K562 (cell line): ENCODE results near the gene TECPR1. TPM values are rescaled to one million over a fixed set of nuclear protein-coding genes. Genes with fewer than 3 reads are reported as not detected.

Experiments used
- ATAC-seq: fragments of 200-7000 bp; cut with Tn5 transposase; 3 replicates; pipeline ENCODE4 v1.9.1; 2020; ENCODE audit warnings: moderate library complexity
- BruUV-seq: library from RNA; stranded (reverse); fragments of 400-500 nt; replicated peaks from 2 replicates; lab custom pipeline; 2021; lab: Mats Ljungman, UMichigan
- CTCF ChIA-PET: fragments of 300-600 bp; formaldehyde crosslinking; extraction: SDS; loops from one replicate; lab custom pipeline; 2021; ENCODE audit warnings: low intra/inter-chr PET ratio; lab: Yijun Ruan, JAX
- POLR2A ChIA-PET: fragments of 300-600, 350-650 bp; sonication (Branson Sonifier 250); formaldehyde crosslinking; extraction: SDS; loops from one replicate; lab custom pipeline; 2021; ENCODE audit warnings: antibody characterized with exemption, inconsistent platforms; lab: Yijun Ruan, JAX
- DNase-seq, 4 experiments: peaks; one replicate each; pipeline versions ENCODE4 v3.0.0 to v3.0.0-alpha.2; 2011 to 2018; ENCODE audit warnings: low spot score in 3 of 4, mixed read lengths in 3 of 4; ENCODE audit errors: extremely low read depth in 1 of 4
- FAIRE-seq: peaks from 2 replicates; lab custom pipeline; 2011; peaks lifted over from hg19 to GRCh38; lab: Jason Lieb, UNC
- H2AFZ ChIP-seq: 2 replicates; pipeline ENCODE4 v1.6.0; 2011; ENCODE audit warnings: low read depth, low read length, control low read depth, inconsistent platforms
- H3K27ac ChIP-seq: fragments of 200-600 bp; 3 replicates; pipeline ENCODE4 v1.8.0; 2011; ENCODE audit warnings: low read depth, mild to moderate bottlenecking, control low read depth, inconsistent platforms, low read length, moderate library complexity, mixed read lengths; ENCODE audit errors: extremely low read depth
- H3K27me3 ChIP-seq, 2 experiments: fragments of 300-600 bp in 1 of 2; 2 replicates in 1 of 2; 3 replicates in 1 of 2; pipeline versions ENCODE4 v1.6.0 to v1.8.0; 2011; ENCODE audit warnings: inconsistent platforms in 2 of 2, low read length in 2 of 2, mild to moderate bottlenecking in 1 of 2, mixed read lengths in 1 of 2, moderate library complexity in 1 of 2; ENCODE audit not compliant: control insufficient read depth in 2 of 2, insufficient read depth in 2 of 2
- H3K36me3 ChIP-seq: fragments of 300-600 bp; 3 replicates; pipeline ENCODE4 v1.8.0; 2011; ENCODE audit warnings: mild to moderate bottlenecking, low read length, inconsistent platforms; ENCODE audit not compliant: control insufficient read depth, insufficient read depth
- H3K4me1 ChIP-seq, 2 experiments: fragments of 200-600 bp in 1 of 2; replicated peaks in 1 of 2; 2 replicates in 1 of 2; 3 replicates in 1 of 2; pipeline versions ENCODE4 v1.5.1 to v1.8.0; 2011; ENCODE audit warnings: inconsistent platforms in 2 of 2, low read length in 2 of 2, mild to moderate bottlenecking in 1 of 2, mixed read lengths in 1 of 2, moderate library complexity in 1 of 2; ENCODE audit not compliant: control insufficient read depth in 2 of 2, insufficient read depth in 2 of 2
- H3K4me2 ChIP-seq: 2 replicates; pipeline ENCODE4 v1.6.1; 2011; ENCODE audit warnings: low read length, control low read depth, inconsistent platforms, mixed read lengths; ENCODE audit not compliant: insufficient read depth
- H3K4me3 ChIP-seq: fragments of 200-600 bp; sonication (generic), shearing (Covaris generic); 2 replicates; pipeline ENCODE4 v1.5.1; 2016; ENCODE audit warnings: control low read depth, inconsistent platforms
- H3K79me2 ChIP-seq: fragments of 200-600 bp; 3 replicates; pipeline ENCODE4 v1.8.0; 2011; ENCODE audit warnings: low read length, inconsistent platforms; ENCODE audit not compliant: control insufficient read depth, insufficient read depth
- H3K9ac ChIP-seq, 2 experiments: 2 replicates each; pipeline versions ENCODE4 v1.6.0 to v1.6.1; 2011; ENCODE audit warnings: low read depth in 2 of 2, low read length in 2 of 2, control low read depth in 1 of 2, inconsistent platforms in 1 of 2, mild to moderate bottlenecking in 1 of 2, mixed read lengths in 1 of 2; ENCODE audit not compliant: insufficient read depth in 1 of 2
- H3K9me1 ChIP-seq: one replicate; pipeline ENCODE4 v1.6.0; 2011; ENCODE audit warnings: inconsistent platforms, mild to moderate bottlenecking, low read length, moderate library complexity; ENCODE audit not compliant: control insufficient read depth, insufficient read depth
- H3K9me3 ChIP-seq: replicated peaks from 2 replicates; pipeline ENCODE4 v1.5.1; 2011; ENCODE audit warnings: low read depth, low read length, inconsistent platforms; ENCODE audit not compliant: control insufficient read depth, insufficient read depth
- H4K20me1 ChIP-seq: replicated peaks from 2 replicates; pipeline ENCODE4 v1.6.1; 2011; ENCODE audit warnings: low read length, inconsistent platforms, mixed read lengths; ENCODE audit not compliant: control insufficient read depth, insufficient read depth
- ARID3A ChIP-seq: IDR thresholded peaks from 2 replicates; pipeline ENCODE4 v1.6.1; 2012; ENCODE audit warnings: low read depth, low read length, improper control_type of control experiment, borderline replicate concordance
- BRCA1 ChIP-seq, 2 experiments: fragments of 450-650 bp in 1 of 2; sonication (generic) in 1 of 2; formaldehyde crosslinking in 1 of 2; IDR thresholded peaks; 2 replicates each; pipeline versions ENCODE4 v1.5.0 to v1.6.1; 2017 to 2020; ENCODE audit warnings: mild to moderate bottlenecking in 1 of 2, missing genetic modification reagents in 1 of 2
- HDGF ChIP-seq: fragments of 450-650 bp; IDR thresholded peaks from 2 replicates; pipeline ENCODE4 v1.6.1; 2016
- HOXB6 ChIP-seq: fragments of 250-450 bp; sonication (Bioruptor Pico); IDR thresholded peaks from 2 replicates; pipeline ENCODE4 v1.5.1; 2022; ENCODE audit warnings: mild to moderate bottlenecking, borderline replicate concordance
- NCOA6 ChIP-seq: fragments of 450-650 bp; IDR thresholded peaks from 2 replicates; pipeline ENCODE4 v1.6.1; 2017; ENCODE audit warnings: mild to moderate bottlenecking
- POLR2B ChIP-seq: fragments of 450-650 bp; IDR thresholded peaks from 2 replicates; pipeline ENCODE4 v1.6.1; 2018; ENCODE audit warnings: low read depth; ENCODE audit not compliant: partially characterized antibody
- POU5F1 ChIP-seq: fragments of 150-350 bp; IDR thresholded peaks from 2 replicates; pipeline ENCODE4 v1.6.1; 2014; ENCODE audit warnings: borderline replicate concordance, low read length, low read depth, mild to moderate bottlenecking; ENCODE audit not compliant: partially characterized antibody
- ZNF766 ChIP-seq: fragments of 200-800 bp; sonication (Bioruptor generic); conservative IDR thresholded peaks from 2 replicates; pipeline ENCODE4 v1.6.1; 2016; ENCODE audit warnings: missing genetic modification characterization, missing compliant biosample characterization
- WGBS: fragments of 100-300 bp; shearing (Covaris generic); methylation state at CpG from one replicate; pipeline ENCODE4 v1.1.6; 2016; ENCODE audit warnings: low coverage, mixed read lengths; ENCODE audit not compliant: insufficient coverage; ENCODE audit errors: missing lambda C conversion rate; 5-methylcytosine and 5-hydroxymethylcytosine counted together
- in situ Hi-C: fragments of 300-500 bp; cut with MboI; formaldehyde crosslinking; loops from 4 replicates; pipeline ENCODE4 v1.15.0; 2018; ENCODE audit warnings: inconsistent platforms, mixed read lengths
- intact Hi-C: fragments of 100-400 bp; cut with micrococcal nuclease; formaldehyde crosslinking; loops from 2 replicates; pipeline ENCODE4 v1.14.2; 2022
- polyA plus RNA-seq, 8 experiments: library from polyadenylated mRNA; depleted of rRNA in 4 of 8; stranded (reverse) in 5 of 8; unstranded in 3 of 8; fragments of >200 nt; fragmentation: Nextera tagmentation in 2 of 8; fragmentation: Illumina TruSeq in 1 of 8; extraction: Ambion mirVana in 2 of 8; extraction: Trizol in 1 of 8; gene quantifications; 2 replicates each; pipeline versions ENCODE4 v1.2.1 to v1.2.3, GENCODE V29; 2011 to 2014; ENCODE audit warnings: inconsistent platforms in 1 of 8, missing spikeins in 1 of 8
- total RNA-seq, 7 experiments: library from RNA; depleted of rRNA in 6 of 7; stranded (reverse); fragments of >200 nt in 6 of 7; fragmentation: Illumina TruSeq in 2 of 7; extraction: Trizol in 2 of 7; gene quantifications; 2 replicates each; pipeline versions ENCODE4 v1.2.1 to v1.2.3, GENCODE V29; 2011 to 2021; ENCODE audit warnings: low replicate concordance in 1 of 7

Gene TECPR1
- total and polyA plus RNA-seq, 9 of the 15 experiments (the other 6 are each of a cell fraction or from before 2014, with no cell fraction given): 0.17 to 15.0 (median 2.2) TPM

GRCh38 chr7:98238976-98239375 is 13.1 kb downstream of the TECPR1 start:
- Histone ChIP-seq H3K79me2 (no peaks in the 10 kb centered on the region), H3K9me1 (no peaks in the 10 kb centered on the region), H3K4me3 (no peak overlapping the region), H3K9ac (no peak overlapping the region), H4K20me1 (no peaks in the 10 kb centered on the region), H3K27me3 (peaks cover 2 to 8% of the 10 kb centered on the region in 2 experiments; a peak in 1 of 5 replicates), H3K4me2 (no peak overlapping the region), H3K36me3 (no peaks in the 10 kb centered on the region), H3K27ac (no peak overlapping the region), H3K4me1 (peaks cover 0 to 15% of the 10 kb centered on the region in 2 experiments; a peak in 2 of 5 replicates), H2AFZ (no peak overlapping the region), H3K9me3 (no peaks in the 10 kb centered on the region)
- ChIA-PET POLR2A (interaction anchor here (0.6 kb wide), 1 partner anchor 1097 kb away, joined by 3 read pairs; no protein-coding TSS in a partner anchor), CTCF (no interaction called here)
- no peak for FAIRE-seq
- TF ChIP-seq POU5F1 (no peak), HDGF (no peak), ARID3A (no peak), NCOA6 (no peak), ZNF766 (CRISPR knock-in tag) (no peak), HOXB6 (CRISPR knock-in tag) (no peak), POLR2B (no peak), BRCA1 (IDR thresholded peaks at IDR 0.05) (no peak), BRCA1 (CRISPR knock-in tag; IDR thresholded peaks at IDR 0.05) (no peak)
- WGBS: 59% methylated on average over 6 of the region's 9 CpGs
- no peak for ATAC-seq
- no TSS peak for BruUV-seq
- intact Hi-C loops (no loop called here), in situ Hi-C loops (loop anchor here (5.0 kb wide), 1 partner anchor 43 kb away; the partner anchor contains the start of gene BRI3)
- DNase-seq: no peak
